Suprapubic skin (tissue), 4 donors: ENCODE measurements around the gene TGFB1I1. TPM values are rescaled to one million over a fixed set of nuclear protein-coding genes. Genes with fewer than 3 reads are reported as not detected.

ENCODE experiments used
- DNase-seq, 2 donors: peaks; one replicate each; pipeline ENCODE4 v3.0.0-alpha.2; 2019; ENCODE audit warnings: low spot score in 2 of 2
- H3K27ac ChIP-seq: fragments of 200-600 bp; sonication (generic); one replicate; pipeline ENCODE4 v1.5.1; 2019
- H3K27me3 ChIP-seq: fragments of 200-600 bp; sonication (generic); one replicate; pipeline ENCODE4 v1.5.1; 2019
- H3K36me3 ChIP-seq: fragments of 200-600 bp; sonication (generic); one replicate; pipeline ENCODE4 v1.5.1; 2019
- H3K4me1 ChIP-seq: fragments of 200-600 bp; sonication (generic); one replicate; pipeline ENCODE4 v1.5.1; 2019
- H3K4me3 ChIP-seq: fragments of 200-600 bp; sonication (generic); one replicate; pipeline ENCODE4 v1.5.1; 2019; ENCODE audit warnings: mild to moderate bottlenecking
- H3K9me3 ChIP-seq: fragments of 200-600 bp; sonication (generic); one replicate; pipeline ENCODE4 v1.5.1; 2019
- EP300 ChIP-seq: sonication (generic); formaldehyde crosslinking; IDR thresholded peaks from one replicate; pipeline ENCODE4 v1.6.1; 2017; ENCODE audit warnings: antibody characterized with exemption
- POLR2A ChIP-seq, 2 donors: fragments of 450-650 bp; IDR thresholded peaks; one replicate each; pipeline ENCODE4 v1.6.1; 2017; ENCODE audit warnings: antibody characterized with exemption in 2 of 2, mild to moderate bottlenecking in 2 of 2, moderate library complexity in 2 of 2
- POLR2AphosphoS5 ChIP-seq, 3 donors: sonication (generic); formaldehyde crosslinking; IDR thresholded peaks; one replicate each; pipeline ENCODE4 v1.6.1; 2017; ENCODE audit warnings: antibody characterized with exemption in 3 of 3
- WGBS: methylation state at CpG from one replicate; pipeline ENCODE4 v1.1.5; 2018; 5-methylcytosine and 5-hydroxymethylcytosine counted together
- total RNA-seq, 4 donors: library from RNA; depleted of rRNA; stranded (reverse); fragments of >200 nt; gene quantifications; one replicate each; pipeline ENCODE4 v1.1.0, GENCODE V29; 2016
- TF ChIP-seq, protein P1 (sequence below), 2 donors: fragments of 200-600 bp in 1 of 2; fragments of 450-650 bp in 1 of 2; sonication (generic) in 1 of 2; IDR thresholded peaks; one replicate each; pipeline ENCODE4 v1.5.1; 2016 to 2019; ENCODE audit warnings: antibody characterized with exemption in 2 of 2, mild to moderate bottlenecking in 1 of 2, moderate library complexity in 1 of 2

TGFB1I1 gene
- total RNA-seq, 4 donors from 2014 or later = 13.2 to 18.8 (median 14.6) TPM

DNA sequence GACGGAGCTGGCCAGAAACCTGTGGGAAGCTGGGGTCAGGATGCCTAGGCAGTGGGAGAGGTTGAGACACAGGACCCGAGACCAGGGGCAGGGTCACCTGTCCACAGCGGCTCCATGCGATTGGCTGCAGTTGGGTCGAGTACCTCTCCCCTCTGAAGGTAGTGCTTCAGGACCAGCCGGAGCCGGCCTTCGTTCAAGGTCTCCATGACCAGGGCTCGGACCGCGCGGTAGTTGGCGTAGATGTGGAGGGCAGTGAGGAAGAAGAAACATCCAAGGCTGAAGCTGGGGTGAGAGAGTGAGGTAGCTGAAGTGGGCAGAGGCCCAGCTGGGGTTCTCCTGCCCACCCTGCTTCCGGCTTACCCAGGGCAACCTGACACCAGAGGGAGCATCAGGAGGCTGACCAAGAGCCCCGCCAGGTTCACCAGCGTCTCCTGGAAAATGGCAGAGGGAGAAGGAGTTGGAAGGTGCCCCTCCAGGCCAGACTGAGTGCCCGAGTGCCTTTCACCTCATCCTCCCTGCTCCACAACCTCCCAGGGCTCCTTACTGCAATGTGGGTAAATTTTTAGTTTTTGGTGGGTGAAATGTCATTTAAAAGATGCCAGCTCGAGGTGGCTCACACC, 21.7 kb downstream of the TGFB1I1 start:
- Histone ChIP-seq H3K9me3 (no peaks in the 10 kb centered on the region), H3K27ac (no peak overlapping the region), H3K27me3 (peaks cover under 1% of the 10 kb centered on the region), H3K4me3 (no peak overlapping the region), H3K4me1 (peaks cover 6% of the 10 kb centered on the region), H3K36me3 (peaks cover 79% of the 10 kb centered on the region)
- no peak for DNase-seq
- TF ChIP-seq, protein P1, sequence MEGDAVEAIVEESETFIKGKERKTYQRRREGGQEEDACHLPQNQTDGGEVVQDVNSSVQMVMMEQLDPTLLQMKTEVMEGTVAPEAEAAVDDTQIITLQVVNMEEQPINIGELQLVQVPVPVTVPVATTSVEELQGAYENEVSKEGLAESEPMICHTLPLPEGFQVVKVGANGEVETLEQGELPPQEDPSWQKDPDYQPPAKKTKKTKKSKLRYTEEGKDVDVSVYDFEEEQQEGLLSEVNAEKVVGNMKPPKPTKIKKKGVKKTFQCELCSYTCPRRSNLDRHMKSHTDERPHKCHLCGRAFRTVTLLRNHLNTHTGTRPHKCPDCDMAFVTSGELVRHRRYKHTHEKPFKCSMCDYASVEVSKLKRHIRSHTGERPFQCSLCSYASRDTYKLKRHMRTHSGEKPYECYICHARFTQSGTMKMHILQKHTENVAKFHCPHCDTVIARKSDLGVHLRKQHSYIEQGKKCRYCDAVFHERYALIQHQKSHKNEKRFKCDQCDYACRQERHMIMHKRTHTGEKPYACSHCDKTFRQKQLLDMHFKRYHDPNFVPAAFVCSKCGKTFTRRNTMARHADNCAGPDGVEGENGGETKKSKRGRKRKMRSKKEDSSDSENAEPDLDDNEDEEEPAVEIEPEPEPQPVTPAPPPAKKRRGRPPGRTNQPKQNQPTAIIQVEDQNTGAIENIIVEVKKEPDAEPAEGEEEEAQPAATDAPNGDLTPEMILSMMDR (IDR thresholded peaks at IDR 0.05) = no peak
- TF ChIP-seq EP300 = no peak
- TF ChIP-seq POLR2A (IDR thresholded peaks at IDR 0.05) = no peak
- no peak for TF ChIP-seq POLR2AphosphoS5 (IDR thresholded peaks at IDR 0.05)
- 97% methylated on average over 18 of the region's 18 CpGs for WGBS

DNA sequence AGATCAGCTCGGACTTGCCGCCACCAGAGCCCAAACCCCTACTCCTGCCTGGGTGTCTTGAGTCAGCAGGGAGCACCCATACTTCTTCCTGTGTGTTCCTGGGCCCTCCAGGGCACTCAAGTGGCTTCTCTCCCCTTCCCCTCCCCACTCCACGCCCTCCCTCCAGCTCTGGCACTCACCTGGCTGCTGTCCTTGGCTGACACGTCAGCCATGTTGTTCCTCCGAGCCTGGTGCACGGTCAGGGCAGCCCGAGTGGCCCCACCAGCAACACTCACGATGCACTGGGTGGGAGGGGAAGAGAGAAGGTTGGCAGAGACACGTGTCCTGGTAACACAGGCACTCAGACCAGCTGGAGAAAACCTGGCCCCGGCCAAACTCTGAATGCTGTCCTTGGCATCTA, 24.7 kb downstream of the TGFB1I1 start:
- WGBS = 91% methylated on average over 8 of the region's 10 CpGs

DNA sequence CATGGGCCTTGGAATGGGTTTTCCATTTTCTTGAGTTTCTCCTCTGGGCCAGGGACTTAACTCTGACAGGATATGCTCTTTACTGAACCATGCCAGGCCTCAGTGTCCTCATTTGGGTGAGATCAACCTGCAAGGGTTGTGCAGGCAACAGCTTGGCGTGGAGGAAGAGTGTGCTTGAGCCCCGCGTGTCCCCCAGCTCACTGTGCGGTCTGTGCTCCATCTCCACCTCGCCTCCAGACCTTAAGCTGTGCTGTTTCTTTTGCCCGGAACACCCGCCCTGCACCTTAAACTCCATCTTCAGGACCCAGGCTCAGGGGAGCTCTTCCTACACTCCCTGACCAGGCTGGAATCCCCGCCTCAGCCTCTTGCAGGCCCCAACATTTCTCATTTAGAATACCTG, 26.5 kb downstream of the TGFB1I1 start:
- TF ChIP-seq POLR2A (IDR thresholded peaks at IDR 0.05) = no peak
- TF ChIP-seq EP300 = no peak
- TF ChIP-seq, protein P1 (IDR thresholded peaks at IDR 0.05) = no peak
- no peak for TF ChIP-seq POLR2AphosphoS5 (IDR thresholded peaks at IDR 0.05)
- no peaks in the 10 kb centered on the region for H3K27me3 ChIP-seq
- no peak for DNase-seq
- peaks cover 64% of the 10 kb centered on the region for H3K36me3 ChIP-seq
- no peaks in the 10 kb centered on the region for H3K9me3 ChIP-seq
- H3K27ac ChIP-seq = no peak overlapping the region
- H3K4me3 ChIP-seq = no peak overlapping the region
- H3K4me1 ChIP-seq = no peaks in the 10 kb centered on the region
- WGBS = 94% methylated on average over 8 of the region's 8 CpGs

More for the DNA sequence above, 24.7 kb downstream of the TGFB1I1 start:
- no peaks in the 10 kb centered on the region for H3K4me1 ChIP-seq
- TF ChIP-seq, protein P1 (IDR thresholded peaks at IDR 0.05) = no peak
- TF ChIP-seq POLR2AphosphoS5 (IDR thresholded peaks at IDR 0.05) (no peak), POLR2A (IDR thresholded peaks at IDR 0.05) (no peak), EP300 (no peak)
- no peak overlapping the region for H3K4me3 ChIP-seq
- peaks cover 82% of the 10 kb centered on the region for H3K36me3 ChIP-seq
- H3K9me3 ChIP-seq = no peaks in the 10 kb centered on the region
- no peaks in the 10 kb centered on the region for H3K27me3 ChIP-seq
- DNase-seq = no peak
- no peak overlapping the region for H3K27ac ChIP-seq

DNA sequence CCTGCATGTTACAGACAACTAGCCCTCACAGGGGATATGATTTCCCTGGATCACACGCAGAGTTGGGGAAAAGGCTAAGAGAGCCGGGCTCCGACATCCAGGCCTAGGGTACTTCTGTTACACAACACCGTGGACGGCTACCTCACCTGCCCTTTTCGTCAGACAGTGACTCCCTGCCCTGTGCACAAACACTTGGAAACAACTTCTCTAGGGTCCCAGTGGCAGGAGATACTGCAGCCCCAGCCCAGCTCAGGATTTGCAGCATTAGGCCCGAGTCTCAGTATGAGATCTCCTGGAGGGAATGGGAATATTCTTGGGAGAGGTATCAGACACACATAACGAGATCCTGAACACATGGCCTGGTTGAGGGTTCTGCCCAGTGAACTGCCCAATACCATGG, 28.0 kb downstream of the TGFB1I1 start:
- Histone ChIP-seq H3K9me3 (no peaks in the 10 kb centered on the region), H3K27me3 (no peaks in the 10 kb centered on the region), H3K4me3 (no peak overlapping the region), H3K4me1 (no peaks in the 10 kb centered on the region), H3K27ac (no peak overlapping the region), H3K36me3 (peaks cover 50% of the 10 kb centered on the region)
- WGBS = 87% methylated on average over 6 of the region's 8 CpGs
- TF ChIP-seq, protein P1 (IDR thresholded peaks at IDR 0.05) = no peak
- no peak for TF ChIP-seq POLR2AphosphoS5 (IDR thresholded peaks at IDR 0.05)
- TF ChIP-seq POLR2A (IDR thresholded peaks at IDR 0.05) = no peak
- TF ChIP-seq EP300 = no peak
- DNase-seq = no peak

DNA sequence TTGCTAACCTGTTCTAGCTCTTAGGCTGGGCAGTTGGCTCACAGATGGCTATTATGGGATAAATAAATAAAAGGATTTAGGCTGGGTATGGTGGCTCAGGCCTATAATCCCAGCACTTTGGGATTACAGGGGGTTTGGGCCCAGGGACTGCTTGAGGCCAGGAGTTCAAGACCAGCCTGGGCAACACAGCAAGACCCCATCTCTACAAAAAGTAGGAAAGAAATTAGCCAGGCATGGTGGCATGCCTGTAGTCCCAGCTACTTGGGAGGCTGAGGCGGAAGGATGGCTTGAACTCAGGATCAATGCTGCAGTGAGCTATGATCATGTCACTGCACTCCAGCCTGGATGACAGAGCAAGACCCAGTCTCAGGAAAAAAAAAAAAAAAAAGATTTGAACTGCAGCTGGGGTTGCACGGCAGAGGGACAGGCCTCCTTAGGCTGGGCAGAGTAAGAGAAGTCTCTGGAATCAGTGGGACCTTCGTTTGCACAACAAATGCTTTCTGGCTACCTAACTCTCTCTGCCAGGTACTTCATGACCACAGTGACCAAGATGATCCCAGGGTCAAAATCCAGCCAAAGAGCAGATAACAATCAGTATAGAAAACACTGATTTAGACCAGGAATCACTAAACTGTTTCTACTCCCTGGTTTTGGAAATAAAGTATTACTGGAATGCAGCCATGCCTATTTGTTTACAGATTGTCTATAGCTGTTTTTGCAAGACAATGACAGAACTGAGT, 29.4 kb downstream of the TGFB1I1 start:
- H3K9me3 ChIP-seq = no peaks in the 10 kb centered on the region
- peaks cover 7% of the 10 kb centered on the region for H3K4me1 ChIP-seq
- H3K27ac ChIP-seq = no peak overlapping the region
- H3K27me3 ChIP-seq = no peaks in the 10 kb centered on the region
- no peak for TF ChIP-seq POLR2A (IDR thresholded peaks at IDR 0.05)
- no peak for TF ChIP-seq POLR2AphosphoS5 (IDR thresholded peaks at IDR 0.05)
- no peak for TF ChIP-seq EP300
- TF ChIP-seq, protein P1 (IDR thresholded peaks at IDR 0.05) = no peak
- H3K36me3 ChIP-seq = peaks cover 41% of the 10 kb centered on the region
- no peak for DNase-seq
- no peak overlapping the region for H3K4me3 ChIP-seq
- 82% methylated on average over 3 of the region's 3 CpGs for WGBS
